Tibial artery (tissue), 4 donors: ENCODE data around the gene MLPH.

ENCODE experiments used
- DNase-seq, 2 donors: peaks; one replicate each; pipeline ENCODE4 v3.0.0-alpha.2; 2019
- H3K27ac ChIP-seq, 2 donors: fragments of 200-600 bp; sonication (generic) in 1 of 2; 1 replicate in 1 of 2; 2 replicates in 1 of 2; pipeline ENCODE4 v1.5.1; 2018 to 2019; ENCODE audit warnings: mild to moderate bottlenecking in 1 of 2
- H3K27me3 ChIP-seq, 2 donors: fragments of 200-600 bp; sonication (generic) in 1 of 2; one replicate each; pipeline versions ENCODE4 v1.5.1 to v1.6.0; 2016 to 2019
- H3K36me3 ChIP-seq, 3 donors: fragments of 200-600 bp; sonication (generic) in 2 of 3; one replicate each; pipeline ENCODE4 v1.5.1; 2016 to 2019; ENCODE audit warnings: mild to moderate bottlenecking in 2 of 3
- H3K4me1 ChIP-seq, 4 donors: fragments of 200-600 bp; sonication (generic) in 2 of 4; 1 replicate in 3 of 4; 2 replicates in 1 of 4; pipeline ENCODE4 v1.5.1; 2016 to 2019
- H3K4me3 ChIP-seq, 2 donors: fragments of 200-600 bp; sonication (generic) in 1 of 2; 1 replicate in 1 of 2; 2 replicates in 1 of 2; pipeline ENCODE4 v1.5.1; 2018 to 2019; ENCODE audit warnings: mild to moderate bottlenecking in 2 of 2
- H3K9me3 ChIP-seq, 3 donors: fragments of 200-600 bp; sonication (generic) in 1 of 3; one replicate each; pipeline ENCODE4 v1.5.1; 2016 to 2019
- intact Hi-C: fragments of 100-400 bp; cut with DNase I; formaldehyde crosslinking; loops from one replicate; pipeline ENCODE4 v1.15.0; 2023; ENCODE audit warnings: low total_unique reads
- TF ChIP-seq, protein P1 (sequence below), 2 experiments: fragments of 200-600 bp in 1 of 2; fragments of 450-650 bp in 1 of 2; IDR thresholded peaks; one replicate each; pipeline ENCODE4 v1.5.1; 2017 to 2019; ENCODE audit warnings: antibody characterized with exemption in 2 of 2, mild to moderate bottlenecking in 1 of 2, moderate library complexity in 1 of 2

Gene MLPH

DNA sequence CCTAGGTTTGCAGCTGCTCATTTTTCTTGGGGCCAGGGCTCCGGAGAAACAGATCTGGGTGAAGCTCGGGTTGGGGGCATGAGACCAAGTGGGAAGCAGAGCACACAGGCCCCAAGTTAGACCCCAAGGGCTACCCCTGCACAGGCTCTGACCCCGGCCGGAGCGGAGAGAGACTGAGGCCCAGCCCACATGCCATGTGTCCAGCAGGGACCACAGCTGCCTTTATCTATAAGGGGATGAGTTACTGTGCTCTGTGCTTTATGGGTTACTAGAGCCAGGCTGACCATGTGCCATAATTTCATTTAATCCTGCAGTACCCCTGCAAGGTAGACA is 49.0 kb downstream of the MLPH start:
- intact Hi-C loops, result no loop called here
- TF ChIP-seq, protein P1, sequence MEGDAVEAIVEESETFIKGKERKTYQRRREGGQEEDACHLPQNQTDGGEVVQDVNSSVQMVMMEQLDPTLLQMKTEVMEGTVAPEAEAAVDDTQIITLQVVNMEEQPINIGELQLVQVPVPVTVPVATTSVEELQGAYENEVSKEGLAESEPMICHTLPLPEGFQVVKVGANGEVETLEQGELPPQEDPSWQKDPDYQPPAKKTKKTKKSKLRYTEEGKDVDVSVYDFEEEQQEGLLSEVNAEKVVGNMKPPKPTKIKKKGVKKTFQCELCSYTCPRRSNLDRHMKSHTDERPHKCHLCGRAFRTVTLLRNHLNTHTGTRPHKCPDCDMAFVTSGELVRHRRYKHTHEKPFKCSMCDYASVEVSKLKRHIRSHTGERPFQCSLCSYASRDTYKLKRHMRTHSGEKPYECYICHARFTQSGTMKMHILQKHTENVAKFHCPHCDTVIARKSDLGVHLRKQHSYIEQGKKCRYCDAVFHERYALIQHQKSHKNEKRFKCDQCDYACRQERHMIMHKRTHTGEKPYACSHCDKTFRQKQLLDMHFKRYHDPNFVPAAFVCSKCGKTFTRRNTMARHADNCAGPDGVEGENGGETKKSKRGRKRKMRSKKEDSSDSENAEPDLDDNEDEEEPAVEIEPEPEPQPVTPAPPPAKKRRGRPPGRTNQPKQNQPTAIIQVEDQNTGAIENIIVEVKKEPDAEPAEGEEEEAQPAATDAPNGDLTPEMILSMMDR (IDR thresholded peaks at IDR 0.05), result no peak
- H3K36me3 ChIP-seq, result peaks cover 0 to 43% (median 0%) of the 10 kb centered on the region in 3 donors
- no peaks in the 10 kb centered on the region for H3K4me1 ChIP-seq
- no peak overlapping the region for H3K4me3 ChIP-seq
- no peak overlapping the region for H3K27ac ChIP-seq
- no peak for DNase-seq
- no peaks in the 10 kb centered on the region for H3K9me3 ChIP-seq
- H3K27me3 ChIP-seq, result peaks cover 0 to 10% of the 10 kb centered on the region in 2 donors

DNA sequence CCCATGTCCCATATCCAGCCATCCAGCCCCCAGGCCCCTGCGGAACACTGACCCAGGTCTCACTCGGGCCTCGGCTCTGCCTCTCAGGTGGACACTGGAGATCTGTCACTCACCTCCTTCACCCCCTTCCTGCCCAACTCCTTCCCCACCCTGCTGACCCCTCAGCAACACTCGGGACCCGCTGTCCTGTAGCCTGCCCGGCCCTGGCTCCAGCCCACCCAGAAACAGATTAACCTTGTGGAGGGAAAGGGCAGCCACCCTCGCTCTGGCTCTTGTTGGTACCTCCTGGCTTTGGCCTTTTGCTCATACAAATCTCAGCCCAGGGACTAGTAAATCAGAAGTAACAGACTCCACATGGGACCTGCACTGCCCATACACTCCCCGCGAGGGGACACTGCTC is 49.6 kb downstream of the MLPH start:
- no peak overlapping the region for H3K4me3 ChIP-seq
- TF ChIP-seq, protein P1 (IDR thresholded peaks at IDR 0.05), result no peak
- no peak for DNase-seq
- intact Hi-C loops, result no loop called here
- H3K4me1 ChIP-seq, result no peaks in the 10 kb centered on the region
- H3K27me3 ChIP-seq, result peaks cover 0 to 14% of the 10 kb centered on the region in 2 donors
- H3K27ac ChIP-seq, result no peak overlapping the region
- H3K9me3 ChIP-seq, result no peaks in the 10 kb centered on the region
- peaks cover 0 to 46% (median 0%) of the 10 kb centered on the region in 3 donors for H3K36me3 ChIP-seq

DNA sequence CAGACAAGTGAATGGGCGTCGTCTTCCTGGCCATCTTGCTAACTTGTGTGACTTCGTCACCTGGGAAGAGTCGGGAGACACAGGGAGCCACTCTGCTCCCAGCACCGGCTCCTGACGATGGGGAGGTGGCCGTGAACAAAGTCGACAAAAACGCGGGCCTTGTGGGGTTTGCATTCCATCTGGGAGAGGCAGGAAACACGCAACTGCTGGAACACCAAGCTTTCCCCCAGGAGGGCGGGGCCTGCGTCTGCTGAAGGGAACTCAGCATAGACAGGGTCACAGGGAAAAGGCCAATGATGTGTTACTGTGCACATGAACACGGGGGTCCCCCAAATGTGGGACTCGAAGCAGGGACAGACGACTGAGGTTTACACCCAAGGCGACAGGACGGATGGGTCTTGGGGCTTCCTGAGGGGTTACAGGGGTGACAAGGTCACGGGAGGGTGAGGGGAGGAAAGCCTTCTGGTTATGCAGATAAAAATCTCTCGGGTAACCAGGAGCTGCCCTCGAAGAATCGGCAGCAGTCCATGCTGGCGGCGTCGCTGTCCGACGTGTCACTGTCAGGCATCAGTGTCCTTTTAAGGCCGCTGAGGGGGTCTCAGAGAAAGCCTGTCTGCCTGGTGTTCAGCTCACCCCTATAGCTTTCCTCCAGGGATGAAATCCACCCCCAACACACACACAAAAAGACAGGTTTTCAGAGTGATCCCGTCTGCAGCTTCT is 51.1 kb downstream of the MLPH start:
- TF ChIP-seq, protein P1 (IDR thresholded peaks at IDR 0.05), result no peak
- peaks cover 0 to 46% (median 0%) of the 10 kb centered on the region in 3 donors for H3K36me3 ChIP-seq
- intact Hi-C loops, result no loop called here
- H3K4me3 ChIP-seq, result no peak overlapping the region
- H3K9me3 ChIP-seq, result no peaks in the 10 kb centered on the region
- no peak for DNase-seq
- no peak overlapping the region for H3K27ac ChIP-seq
- peaks cover 0 to 23% of the 10 kb centered on the region in 2 donors for H3K27me3 ChIP-seq
- H3K4me1 ChIP-seq, result no peaks in the 10 kb centered on the region

DNA sequence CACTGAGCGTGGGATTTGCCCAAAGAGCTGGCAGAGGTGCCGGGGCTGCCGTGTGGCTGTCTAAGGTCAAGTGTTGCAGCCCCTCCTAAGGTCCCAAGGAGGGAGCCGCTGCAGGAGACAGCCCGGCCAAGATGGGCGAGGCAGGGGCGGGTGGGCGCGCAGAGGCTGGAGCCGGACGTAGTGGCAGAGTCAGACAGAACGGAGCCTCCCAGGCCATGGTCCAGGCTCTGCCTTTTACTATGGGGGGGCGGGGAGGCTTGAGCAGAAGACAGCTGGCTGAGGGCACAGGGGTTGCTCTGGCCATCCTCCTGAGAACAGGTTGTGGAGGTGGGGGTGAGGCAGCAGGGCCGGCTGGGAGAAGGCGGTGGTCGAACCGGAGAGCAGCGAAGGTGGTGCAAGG is 51.9 kb downstream of the MLPH start:
- Histone ChIP-seq H3K27ac (no peak overlapping the region), H3K4me3 (no peak overlapping the region), H3K27me3 (peaks cover 0 to 23% of the 10 kb centered on the region in 2 donors), H3K36me3 (peaks cover 0 to 46% (median 0%) of the 10 kb centered on the region in 3 donors), H3K9me3 (no peaks in the 10 kb centered on the region), H3K4me1 (no peaks in the 10 kb centered on the region)
- DNase-seq, result no peak
- intact Hi-C loops, result no loop called here
- TF ChIP-seq, protein P1 (IDR thresholded peaks at IDR 0.05), result no peak

DNA sequence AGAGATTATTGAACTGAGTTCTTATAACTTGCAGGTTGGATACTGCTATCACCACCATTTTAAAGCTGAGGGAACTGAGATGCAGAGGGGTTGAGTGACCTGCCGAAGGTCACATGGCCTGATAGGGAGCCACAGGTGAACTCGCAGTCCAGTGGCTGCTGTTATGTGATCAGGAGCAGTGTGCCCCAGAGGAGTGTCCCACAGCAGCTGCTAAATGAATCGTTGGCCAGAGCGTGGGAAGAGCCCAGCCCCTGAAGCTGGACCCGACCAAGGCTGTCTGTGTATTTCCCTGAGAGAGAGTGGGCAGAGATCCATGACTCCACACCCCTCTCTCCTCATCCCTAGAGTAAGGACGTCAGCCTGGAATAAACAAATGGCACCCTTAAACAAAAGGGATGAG is 52.6 kb downstream of the MLPH start:
- no peak for DNase-seq
- H3K4me3 ChIP-seq, result no peak overlapping the region
- no peaks in the 10 kb centered on the region for H3K4me1 ChIP-seq
- H3K36me3 ChIP-seq, result peaks cover 0 to 46% (median 0%) of the 10 kb centered on the region in 3 donors
- TF ChIP-seq, protein P1 (IDR thresholded peaks at IDR 0.05), result no peak
- H3K27me3 ChIP-seq, result peaks cover 0 to 23% of the 10 kb centered on the region in 2 donors
- H3K27ac ChIP-seq, result no peak overlapping the region
- H3K9me3 ChIP-seq, result no peaks in the 10 kb centered on the region
- intact Hi-C loops, result no loop called here
